Keratinocyte (primary cell): ENCODE measurements around the gene CRIM1. TPM values are rescaled to one million over a fixed set of nuclear protein-coding genes. Genes with fewer than 3 reads are reported as not detected.
A peak's percentile ranks its signal among the peaks of the same experiment; 100 is the strongest.

Source experiments
- DNase-seq: peaks from one replicate; pipeline ENCODE4 v3.0.0-alpha.2; 2011; ENCODE audit warnings: low read depth, missing footprints, low spot score
- FAIRE-seq: peaks from 2 replicates; lab custom pipeline; 2011; peaks lifted over from hg19 to GRCh38; lab: Jason Lieb, UNC
- H2AFZ ChIP-seq: 2 replicates; pipeline ENCODE4 v1.6.0; 2012; ENCODE audit warnings: low read length, control low read depth, inconsistent platforms; ENCODE audit not compliant: control insufficient read depth
- H3K27ac ChIP-seq: 2 replicates; pipeline ENCODE4 v1.5.1; 2011; ENCODE audit warnings: low read length; ENCODE audit not compliant: control insufficient read depth, insufficient read depth
- H3K27me3 ChIP-seq: 3 replicates; pipeline ENCODE4 v1.6.0; 2011; ENCODE audit warnings: low read length; ENCODE audit not compliant: control insufficient read depth, insufficient read depth; ENCODE audit errors: extremely low read depth
- H3K36me3 ChIP-seq, 2 experiments: 2 replicates in 1 of 2; 3 replicates in 1 of 2; pipeline ENCODE4 v1.5.1; 2011; ENCODE audit warnings: low read length in 2 of 2, mild to moderate bottlenecking in 1 of 2; ENCODE audit not compliant: control insufficient read depth in 2 of 2, insufficient read depth in 2 of 2; ENCODE audit errors: extremely low read depth in 1 of 2
- H3K4me1 ChIP-seq: 3 replicates; pipeline ENCODE4 v1.5.1; 2011; ENCODE audit warnings: low read length; ENCODE audit not compliant: control insufficient read depth, insufficient read depth; ENCODE audit errors: extremely low read depth
- H3K4me2 ChIP-seq: 3 replicates; pipeline ENCODE4 v1.6.0; 2011; ENCODE audit warnings: low read depth, low read length; ENCODE audit not compliant: control insufficient read depth, insufficient read depth; ENCODE audit errors: extremely low read depth
- H3K4me3 ChIP-seq, 3 experiments: fragments of 200-600 bp in 1 of 3; sonication (generic) in 1 of 3; 2 replicates in 2 of 3; 3 replicates in 1 of 3; pipeline ENCODE4 v1.5.1; 2011 to 2016; ENCODE audit warnings: low read length in 3 of 3, mild to moderate bottlenecking in 3 of 3, control low read depth in 2 of 3, inconsistent platforms in 1 of 3, low read depth in 1 of 3, mixed read lengths in 1 of 3, mixed run types in 1 of 3, moderate library complexity in 1 of 3; ENCODE audit not compliant: control insufficient read depth in 2 of 3, insufficient read depth in 2 of 3; ENCODE audit errors: extremely low read depth in 1 of 3
- H3K79me2 ChIP-seq: 2 replicates; pipeline ENCODE4 v1.6.0; 2012; ENCODE audit warnings: low read length; ENCODE audit not compliant: control insufficient read depth, insufficient read depth
- H3K9ac ChIP-seq: 3 replicates; pipeline ENCODE4 v1.6.0; 2011; ENCODE audit warnings: low read length; ENCODE audit not compliant: control insufficient read depth, insufficient read depth; ENCODE audit errors: extremely low read depth
- H3K9me1 ChIP-seq: 3 replicates; pipeline ENCODE4 v1.6.0; 2011; ENCODE audit warnings: low read length; ENCODE audit not compliant: control insufficient read depth, insufficient read depth; ENCODE audit errors: extremely low read depth
- H3K9me3 ChIP-seq: 2 replicates; pipeline ENCODE4 v1.5.1; 2012; ENCODE audit warnings: low read depth, low read length; ENCODE audit not compliant: control insufficient read depth
- H4K20me1 ChIP-seq: 3 replicates; pipeline ENCODE4 v1.6.0; 2011; ENCODE audit warnings: low read length; ENCODE audit not compliant: control insufficient read depth, insufficient read depth; ENCODE audit errors: extremely low read depth
- CTCF ChIP-seq, 3 experiments: IDR thresholded peaks in 1 of 3; conservative IDR thresholded peaks in 1 of 3; optimal IDR thresholded peaks in 1 of 3; 2 replicates in 2 of 3; 3 replicates in 1 of 3; pipeline versions ENCODE3 to v1.5.1; 2011; ENCODE audit warnings: low read length in 3 of 3, mild to moderate bottlenecking in 3 of 3, moderate library complexity in 2 of 3, control low read depth in 1 of 3, inconsistent platforms in 1 of 3; ENCODE audit not compliant: insufficient read depth in 2 of 3; ENCODE audit errors: extremely low read depth in 1 of 3
- EZH2 ChIP-seq: IDR thresholded peaks from one replicate; pipeline ENCODE4 v1.6.1; 2012; ENCODE audit warnings: inconsistent platforms, mild to moderate bottlenecking, low read length, moderate library complexity
- dilution Hi-C: fragments of 300-500 bp; cut with MboI; formaldehyde crosslinking; loops from one replicate; pipeline ENCODE4 v1.7.0; 2020; ENCODE audit warnings: low sequenced_read_pairs; ENCODE audit not compliant: extremely low pct_ligation_motif_present
- polyA plus RNA-seq, 5 experiments: library from polyadenylated mRNA; depleted of rRNA in 3 of 5; stranded (reverse) in 3 of 5; stranded (forward) in 1 of 5; unstranded in 1 of 5; fragments of >200 nt; gene quantifications; 1 replicate in 1 of 5; 2 replicates in 3 of 5; 3 replicates in 1 of 5; pipeline versions ENCODE4 v1.2.1 to v1.2.3, GENCODE V29; 2011 to 2012; ENCODE audit warnings: missing spikeins in 2 of 5, low read depth in 1 of 5, low replicate concordance in 1 of 5

CRIM1 gene
- polyA plus RNA-seq, 1 donor (not counting 4 experiments of a cell fraction or from before 2014, with no cell fraction given), result 98.3 TPM

GRCh38 chr2:36567711-36568408, 212.3 kb downstream of the CRIM1 start:
- Histone ChIP-seq H2AFZ (no peak overlapping the region), H3K4me2 (peak overlapping the region; percentile 82), H3K36me3 (peaks cover 5 to 17% of the 10 kb centered on the region in 2 experiments), H3K9me1 (peaks cover 4% of the 10 kb centered on the region), H3K4me3 (no peak overlapping the region), H3K79me2 (peaks cover 28% of the 10 kb centered on the region), H4K20me1 (no peaks in the 10 kb centered on the region), H3K27me3 (no peaks in the 10 kb centered on the region), H3K9ac (no peak overlapping the region), H3K9me3 (no peaks in the 10 kb centered on the region), H3K27ac (no peak overlapping the region), H3K4me1 (peaks cover 45% of the 10 kb centered on the region)
- dilution Hi-C loops, result no loop called here
- TF ChIP-seq CTCF (optimal IDR thresholded peaks at IDR 0.05 in 1 of 3, IDR thresholded peaks at IDR 0.05 in 1 of 3, conservative IDR thresholded peaks at IDR 0.05 in 1 of 3; ENCODE audit: extremely low read depth in 1 of 3, insufficient read depth in 2 of 3, low read length in 3 of 3) (no peak), EZH2 (no peak)
- no peak for DNase-seq
- FAIRE-seq, result no peak

GRCh38 chr2:36568516-36569246, 213.1 kb downstream of the CRIM1 start:
- FAIRE-seq (peak; percentile 73), DNase-seq (no peak)
- peak overlapping the region; percentile 16 for H2AFZ ChIP-seq
- H3K4me1 ChIP-seq, result peaks cover 37% of the 10 kb centered on the region
- peak overlapping the region; percentile 40 for H3K9ac ChIP-seq
- H3K79me2 ChIP-seq, result peaks cover 27% of the 10 kb centered on the region
- peak overlapping the region; percentile 82 for H3K4me2 ChIP-seq
- TF ChIP-seq CTCF (optimal IDR thresholded peaks at IDR 0.05 in 1 of 3, IDR thresholded peaks at IDR 0.05 in 1 of 3, conservative IDR thresholded peaks at IDR 0.05 in 1 of 3; ENCODE audit: extremely low read depth in 1 of 3, insufficient read depth in 2 of 3, low read length in 3 of 3), result no peak
- H3K9me1 ChIP-seq, result no peaks in the 10 kb centered on the region
- dilution Hi-C loops, result no loop called here
- H4K20me1 ChIP-seq, result no peaks in the 10 kb centered on the region
- H3K4me3 ChIP-seq, result peak overlapping the region in 2 of 3 experiments; percentile 41 to 50
- peaks cover 5 to 13% of the 10 kb centered on the region in 2 experiments for H3K36me3 ChIP-seq
- no peaks in the 10 kb centered on the region for H3K9me3 ChIP-seq
- no peaks in the 10 kb centered on the region for H3K27me3 ChIP-seq
- peak overlapping the region; percentile 45 for H3K27ac ChIP-seq
